ENCODE data around the gene NINJ1.

The NINJ1 gene

DNA sequence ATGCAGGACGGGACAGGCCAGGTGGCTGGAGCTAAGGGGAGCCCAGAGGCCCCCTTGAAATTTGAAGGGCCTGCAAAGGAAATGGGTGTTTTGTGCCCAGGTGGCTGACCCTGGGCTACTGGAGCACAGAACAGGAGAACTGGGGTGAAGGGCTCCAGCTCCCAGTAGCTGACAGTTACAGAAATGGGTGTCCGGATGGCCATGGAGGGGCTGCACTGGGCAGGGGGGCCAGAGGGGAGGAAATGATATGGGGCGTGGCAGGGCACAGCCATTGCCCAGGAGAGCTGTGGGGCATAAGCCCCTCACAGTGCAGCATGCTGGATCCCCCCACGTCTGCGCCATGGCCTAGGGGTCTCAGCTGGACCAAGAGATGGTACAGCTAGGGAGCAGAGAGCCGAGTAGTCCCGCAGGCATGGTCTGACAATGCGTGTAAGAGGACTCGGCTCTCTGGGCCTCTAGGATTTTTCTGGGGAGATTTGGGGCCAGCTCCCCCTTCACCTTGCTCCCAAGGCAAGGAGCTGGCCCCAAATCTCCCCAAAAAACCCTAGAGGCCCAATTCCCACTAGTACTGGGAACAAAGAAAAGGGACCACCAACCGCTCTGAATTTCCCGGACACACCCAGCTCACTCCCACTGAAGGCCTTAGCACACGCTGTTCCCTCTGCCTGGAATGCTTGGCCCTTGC is 45.9 kb downstream of the NINJ1 start:
- DNase-seq (ENCODE audit: low read depth, low spot score), result no peak

DNA sequence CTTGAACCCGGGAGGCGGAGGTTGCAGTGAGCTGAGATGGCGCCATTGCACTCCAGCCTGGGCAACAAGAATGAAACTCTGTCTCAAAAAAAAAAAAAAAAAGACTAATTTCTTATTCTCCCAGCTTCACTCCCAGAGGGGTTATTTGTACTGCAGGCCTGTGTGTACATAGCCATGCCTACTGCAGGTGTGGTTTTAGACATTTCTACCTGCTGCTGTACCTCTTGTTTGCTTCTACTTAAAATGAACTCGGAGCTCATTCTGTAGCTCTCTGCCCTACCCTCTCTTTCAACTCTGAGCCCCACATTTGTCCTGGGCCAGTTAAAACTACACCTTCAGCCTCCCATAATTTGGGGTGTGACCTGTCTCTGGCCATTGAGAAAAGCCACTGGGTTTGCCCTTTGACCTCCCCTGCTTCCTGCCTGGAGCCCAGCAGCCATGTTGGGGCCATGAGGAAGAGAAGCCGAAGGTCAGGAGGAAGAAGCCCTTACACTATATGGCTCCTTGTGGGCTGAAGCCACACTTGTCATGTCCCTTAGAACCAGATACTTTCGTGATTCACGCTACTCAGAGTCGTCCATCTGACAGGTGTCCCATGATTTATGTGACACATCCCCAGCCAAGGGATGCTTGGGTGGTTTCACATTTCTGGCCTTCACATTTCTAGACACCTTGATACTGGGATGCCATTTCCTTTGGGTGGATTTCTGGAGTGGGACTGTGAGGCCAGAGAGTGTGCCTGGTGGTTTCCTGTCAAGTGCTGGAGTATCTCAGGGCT is 47.4 kb downstream of the NINJ1 start:
- no peak for DNase-seq (ENCODE audit: low read depth, low spot score)

DNA sequence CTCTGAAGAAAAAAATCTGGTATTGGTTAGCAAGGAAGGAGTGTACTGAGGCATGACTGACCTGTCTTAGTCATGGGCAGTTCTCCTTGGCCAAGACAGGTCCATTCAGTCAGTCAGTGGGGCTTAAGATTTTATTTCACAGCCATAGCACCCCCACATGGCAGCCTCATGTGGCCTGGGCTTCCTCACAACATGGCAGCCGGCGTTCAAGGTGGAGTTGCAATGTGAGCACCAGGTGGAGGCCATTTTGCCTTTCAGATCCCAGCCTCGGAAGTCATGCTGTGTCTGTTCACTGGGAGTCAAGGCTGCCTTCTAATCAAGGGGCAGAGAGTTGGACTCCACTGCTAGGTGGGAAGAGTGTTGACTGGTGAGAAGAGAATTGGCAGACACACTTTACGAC is 48.4 kb downstream of the NINJ1 start:
- no peak for DNase-seq (ENCODE audit: low read depth, low spot score)

GRCh38 chr9:93084471-93084881 is 49.6 kb downstream of the NINJ1 start:
- no peak for DNase-seq (ENCODE audit: low read depth, low spot score)

DNA sequence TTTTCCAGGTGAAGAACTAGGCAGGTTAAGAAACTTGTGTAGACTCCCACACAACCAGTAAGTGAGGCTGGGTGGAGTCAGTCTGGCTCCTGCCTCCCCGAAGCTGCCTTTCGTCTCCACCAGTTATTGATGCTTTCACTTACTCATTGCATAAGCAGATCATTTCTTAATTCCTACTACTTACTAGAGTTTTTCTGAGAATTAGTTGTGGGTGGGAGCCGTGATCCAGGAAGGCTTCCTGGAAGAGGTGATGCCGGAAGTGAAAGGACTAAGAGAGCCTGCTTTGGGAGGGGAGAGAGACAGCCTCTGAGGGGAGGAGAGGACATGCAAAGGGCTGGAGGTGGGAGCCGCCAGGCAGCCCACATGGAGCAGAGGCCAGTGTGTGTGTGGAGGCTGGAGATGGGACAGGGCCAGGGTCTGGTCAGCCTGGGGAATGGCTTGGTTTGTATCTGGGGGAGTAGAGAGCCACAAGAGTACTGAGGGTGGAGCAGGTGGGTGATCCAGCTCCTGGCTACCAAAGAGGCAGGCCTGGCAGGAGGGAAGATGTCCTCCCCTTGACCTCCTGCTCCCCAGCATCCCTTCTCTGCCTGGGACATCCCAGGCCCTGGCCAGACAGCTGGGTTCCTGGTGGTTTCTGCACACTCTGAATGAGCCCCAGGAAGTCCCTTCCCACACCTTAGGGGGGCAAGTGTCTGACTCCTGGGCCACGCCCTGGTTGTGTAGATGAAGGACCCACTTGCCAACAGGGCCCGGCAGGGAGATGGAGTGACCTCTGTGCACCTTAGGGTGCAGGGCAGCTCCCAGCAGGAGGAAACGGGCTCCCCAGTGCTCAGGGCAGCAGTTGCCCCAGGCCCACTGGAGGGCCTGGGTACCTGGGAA is 50.2 kb downstream of the NINJ1 start:
- DNase-seq (ENCODE audit: low read depth, low spot score), result no peak

DNA sequence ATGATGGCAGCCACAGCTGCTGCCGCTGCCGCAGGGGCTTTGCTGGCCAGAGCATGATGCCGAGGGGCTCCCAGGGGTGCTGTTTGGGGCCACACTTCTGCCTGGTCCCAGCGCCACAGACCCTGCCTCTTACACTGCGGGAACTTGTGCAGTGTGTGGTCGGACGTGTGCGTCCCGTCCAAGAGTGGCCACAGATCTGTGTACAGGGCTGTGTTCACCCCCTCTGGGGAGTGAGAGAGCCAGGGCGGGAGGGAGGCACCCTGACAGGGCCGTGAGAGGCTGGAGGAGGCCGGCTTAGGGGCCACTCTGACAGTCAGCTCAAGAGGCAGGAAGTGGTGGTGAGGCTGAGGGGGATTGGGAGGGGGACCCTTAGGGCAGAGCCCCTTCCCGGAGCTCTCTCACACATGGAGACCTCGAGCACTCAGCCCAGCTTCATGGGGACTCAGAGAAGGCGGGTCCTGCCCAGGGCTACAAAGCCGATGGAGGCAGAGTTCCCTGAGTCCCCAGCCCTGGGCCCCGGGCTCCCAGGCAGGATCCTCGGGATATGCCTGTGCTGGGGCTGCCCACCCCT is 51.1 kb downstream of the NINJ1 start:
- no peak for DNase-seq (ENCODE audit: low read depth, low spot score)

DNA sequence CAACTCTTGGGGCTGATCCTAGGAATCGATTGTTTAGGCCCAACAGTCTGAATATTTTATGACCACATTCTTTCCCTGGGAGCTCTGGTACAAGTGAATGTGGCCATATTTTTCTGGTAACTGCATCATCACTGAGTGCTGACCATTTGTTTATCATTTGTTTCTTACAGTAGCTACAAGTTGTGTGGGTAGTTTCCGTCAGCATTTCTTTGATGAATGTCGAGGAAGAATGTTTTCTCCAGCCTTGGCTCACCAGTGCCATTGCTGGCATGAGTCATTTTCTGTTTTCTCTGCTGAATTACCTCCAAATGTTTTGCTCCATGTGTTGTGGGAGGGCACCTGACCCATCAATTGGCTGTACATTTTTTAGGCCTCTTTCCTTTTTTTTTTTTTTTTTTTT is 52.1 kb downstream of the NINJ1 start:
- no peak for DNase-seq (ENCODE audit: low read depth, low spot score)

DNA sequence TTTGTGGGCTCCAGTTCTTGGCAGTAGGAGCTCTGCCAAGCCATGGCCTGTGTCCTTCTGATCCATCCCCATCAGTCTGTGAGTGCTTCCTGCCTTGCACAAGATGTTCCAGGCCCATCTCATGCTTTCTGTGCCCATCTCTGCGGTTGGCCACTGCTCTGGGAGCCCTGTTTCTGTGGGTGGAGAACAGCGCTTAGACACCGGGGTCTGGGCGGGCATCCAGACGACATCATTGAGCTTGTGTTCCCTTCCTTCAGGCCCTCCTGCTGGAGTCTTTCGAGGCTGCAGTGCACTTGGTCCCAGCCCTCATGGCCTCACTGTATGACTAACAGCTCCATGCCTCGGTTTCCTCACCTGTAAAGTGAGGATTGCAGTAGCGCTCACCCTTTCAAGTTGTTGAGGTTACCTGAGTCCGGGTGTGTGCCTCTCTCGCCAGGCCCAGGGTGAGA is 52.9 kb downstream of the NINJ1 start:
- no peak for DNase-seq (ENCODE audit: low read depth, low spot score)

- no peak for DNase-seq (ENCODE audit: low read depth, low spot score)
These were observed 53.6 kb downstream of the NINJ1 start for GRCh38 chr9:93080406-93080805.

DNA sequence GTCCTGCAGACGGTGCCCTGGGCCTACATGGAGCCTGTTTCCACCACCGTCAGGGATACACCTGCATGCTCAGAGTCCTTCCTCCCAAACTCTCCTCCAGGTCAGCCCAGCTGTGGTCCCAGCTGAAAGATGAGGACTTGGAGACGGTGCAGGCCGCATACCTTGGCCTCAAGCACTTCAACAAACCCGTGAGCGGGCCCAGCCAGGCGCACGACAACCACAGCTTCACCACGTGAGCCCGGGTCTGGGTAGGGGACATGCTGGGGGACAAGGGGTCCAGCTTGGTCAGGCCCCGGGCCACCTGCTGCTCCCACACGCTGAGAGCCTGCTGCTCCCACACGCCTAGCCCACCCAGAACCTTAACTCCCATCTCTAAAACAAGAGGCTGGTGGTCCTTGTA is 54.7 kb downstream of the NINJ1 start:
- DNase-seq (ENCODE audit: low read depth, low spot score), result no peak

- DNase-seq (ENCODE audit: low read depth, low spot score), result no peak
These were observed 56.2 kb downstream of the NINJ1 start for GRCh38 chr9:93077811-93078210.

- no peak for DNase-seq (ENCODE audit: low read depth, low spot score)
These were observed 56.7 kb downstream of the NINJ1 start for GRCh38 chr9:93077367-93077766.

GRCh38 chr9:93076792-93077128 is 57.3 kb downstream of the NINJ1 start:
- DNase-seq (ENCODE audit: low read depth, low spot score), result no peak

DNA sequence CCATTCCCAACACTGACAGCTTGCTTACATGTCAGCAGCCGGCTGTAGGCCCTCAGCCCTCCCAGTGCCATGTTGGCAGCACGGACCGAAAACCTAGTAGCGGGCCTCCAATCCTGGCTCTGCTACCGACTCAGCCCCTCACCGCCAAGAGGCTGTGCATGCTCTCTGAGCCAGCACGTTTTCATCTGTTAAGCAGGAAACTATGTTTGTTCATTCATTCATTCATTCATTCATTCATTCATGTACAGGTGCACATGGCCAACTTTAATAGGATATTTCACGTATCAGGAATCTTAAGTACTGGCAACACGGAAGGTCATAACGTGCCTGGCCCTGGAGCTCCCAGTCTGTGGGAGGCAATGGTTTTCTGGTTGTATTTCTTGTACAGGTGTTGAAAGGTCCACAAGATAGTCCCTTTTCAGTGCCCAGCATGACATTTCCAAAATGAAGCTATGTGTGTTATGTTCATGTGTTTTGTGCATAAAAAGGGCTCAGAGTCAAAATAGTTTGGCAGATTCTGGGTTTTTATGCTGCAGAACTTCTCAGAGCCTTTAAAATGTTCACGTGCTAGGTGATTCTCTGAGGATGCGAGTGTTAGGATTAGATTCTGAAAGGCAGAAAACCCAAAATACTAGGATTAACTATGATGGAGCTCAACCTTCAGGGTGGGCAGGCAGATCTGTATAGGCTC is 57.8 kb downstream of the NINJ1 start:
- DNase-seq (ENCODE audit: low read depth, low spot score), result no peak

GRCh38 chr9:93072383-93072795 is 61.7 kb downstream of the NINJ1 start:
- DNase-seq (ENCODE audit: low read depth, low spot score), result no peak

Measured in activated CD4-positive, CD25-positive, alpha-beta regulatory T cell treated with anti-CD3 and anti-CD28 coated beads, Interleukin-2, amount 50 U/mL, for 16 hours (primary cell).